GM03348 (cell line): ENCODE data around the gene ATRN.
"Not testable (repeated sequence)": the region's sequence is repeated elsewhere in the genome, so short reads cannot be mapped to it uniquely, and the experiment has no call there.

ENCODE experiments used
- DNase-seq: peaks from one replicate; pipeline ENCODE4 v3.0.0; 2012; ENCODE audit warnings: low spot score

ATRN gene

GRCh38 chr20:3515379-3516170 lies 44.8 kb downstream of the ATRN start:
- DNase-seq, result peak; percentile 16

- no peak for DNase-seq
Measured at GRCh38 chr20:3521852-3522740, 51.3 kb downstream of the ATRN start.

- not testable (repeated sequence) for DNase-seq
Measured at GRCh38 chr20:3524696-3525095, 53.9 kb downstream of the ATRN start.

- DNase-seq, result no peak
Measured at GRCh38 chr20:3532089-3532615, 61.3 kb downstream of the ATRN start.

GRCh38 chr20:3537733-3538132 lies 66.9 kb downstream of the ATRN start:
- not testable (repeated sequence) for DNase-seq

- DNase-seq, result no peak
Measured at GRCh38 chr20:3539311-3540107, 68.7 kb downstream of the ATRN start.

- DNase-seq, result no peak
Measured at GRCh38 chr20:3541887-3542721, 71.3 kb downstream of the ATRN start.

- DNase-seq, result no peak
Measured at GRCh38 chr20:3543901-3544507, 73.2 kb downstream of the ATRN start.

GRCh38 chr20:3545401-3545925 lies 74.6 kb downstream of the ATRN start:
- no peak for DNase-seq

GRCh38 chr20:3547906-3548305 lies 77.1 kb downstream of the ATRN start:
- DNase-seq, result no peak

GRCh38 chr20:3550837-3551236 lies 80.0 kb downstream of the ATRN start:
- no peak for DNase-seq

- DNase-seq, result no peak
Measured at GRCh38 chr20:3551681-3552434, 81.0 kb downstream of the ATRN start.

- DNase-seq, result no peak
Measured at GRCh38 chr20:3553663-3554062, 82.8 kb downstream of the ATRN start.

- no peak for DNase-seq
Measured at GRCh38 chr20:3557237-3557785, 86.5 kb downstream of the ATRN start.

GRCh38 chr20:3559231-3559630 lies 88.4 kb downstream of the ATRN start:
- no peak for DNase-seq

- no peak for DNase-seq
Measured at GRCh38 chr20:3559637-3560036, 88.8 kb downstream of the ATRN start.

GRCh38 chr20:3560162-3560561 lies 89.3 kb downstream of the ATRN start:
- no peak for DNase-seq

- DNase-seq, result peak; percentile 12
Measured at GRCh38 chr20:3560578-3560977, 89.8 kb downstream of the ATRN start.

- no peak for DNase-seq
Measured at GRCh38 chr20:3563133-3563532, 92.3 kb downstream of the ATRN start.
